ENCODE results near the gene LYSMD1. TPM values are rescaled to one million over a fixed set of nuclear protein-coding genes. Genes with fewer than 3 reads are reported as not detected.

The LYSMD1 gene
- total and polyA plus RNA-seq, 9 donors = 12.6 to 20.3 (median 14.3) TPM

DNA sequence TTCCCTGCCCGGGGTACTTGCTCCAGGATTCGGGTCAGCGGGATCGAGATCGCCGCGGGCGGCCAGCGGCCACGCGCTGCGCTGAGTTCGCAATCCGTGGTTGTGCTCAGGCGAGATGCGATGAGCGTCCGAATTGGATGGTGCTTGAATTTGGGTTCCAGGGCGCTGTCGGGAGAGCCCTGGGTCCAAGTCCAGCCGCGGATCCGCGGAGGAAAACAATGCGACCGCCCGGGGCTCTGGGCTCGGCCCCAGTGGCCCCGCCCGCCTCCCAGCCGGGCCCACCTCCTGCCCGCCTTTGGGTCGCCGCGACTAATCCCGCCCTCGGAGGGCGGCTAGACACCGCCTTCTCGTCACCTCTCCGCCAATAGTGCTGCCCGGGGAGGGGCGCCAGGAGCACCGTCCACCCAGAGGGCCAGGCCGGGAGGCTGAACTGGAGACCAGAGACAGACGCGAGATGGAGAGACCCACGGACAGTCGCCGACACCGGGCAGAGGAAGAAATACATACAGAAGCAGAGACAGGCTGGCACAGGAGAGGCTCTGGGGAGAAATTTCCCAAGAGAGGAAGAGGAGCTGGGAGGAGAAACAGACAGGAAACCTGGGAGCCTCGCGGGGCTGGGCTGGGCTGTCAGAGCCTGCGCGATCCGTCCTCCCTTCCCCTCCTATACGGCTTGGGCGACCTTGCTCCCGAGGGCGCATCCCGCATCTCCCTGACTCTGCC, 19.1 kb downstream of the LYSMD1 start, which contains the start of gene SEMA6C:
SEMA6C (minus strand) TSS at position 220 of the 720 bp plus-strand sequence. CDS start 4,010 bp downstream, outside the sequence.
- TF ChIP-seq POLR2A (IDR thresholded peaks at IDR 0.05) (peak; percentile 72), EP300 (IDR thresholded peaks at IDR 0.05) (no peak)
- TF ChIP-seq, protein P1, sequence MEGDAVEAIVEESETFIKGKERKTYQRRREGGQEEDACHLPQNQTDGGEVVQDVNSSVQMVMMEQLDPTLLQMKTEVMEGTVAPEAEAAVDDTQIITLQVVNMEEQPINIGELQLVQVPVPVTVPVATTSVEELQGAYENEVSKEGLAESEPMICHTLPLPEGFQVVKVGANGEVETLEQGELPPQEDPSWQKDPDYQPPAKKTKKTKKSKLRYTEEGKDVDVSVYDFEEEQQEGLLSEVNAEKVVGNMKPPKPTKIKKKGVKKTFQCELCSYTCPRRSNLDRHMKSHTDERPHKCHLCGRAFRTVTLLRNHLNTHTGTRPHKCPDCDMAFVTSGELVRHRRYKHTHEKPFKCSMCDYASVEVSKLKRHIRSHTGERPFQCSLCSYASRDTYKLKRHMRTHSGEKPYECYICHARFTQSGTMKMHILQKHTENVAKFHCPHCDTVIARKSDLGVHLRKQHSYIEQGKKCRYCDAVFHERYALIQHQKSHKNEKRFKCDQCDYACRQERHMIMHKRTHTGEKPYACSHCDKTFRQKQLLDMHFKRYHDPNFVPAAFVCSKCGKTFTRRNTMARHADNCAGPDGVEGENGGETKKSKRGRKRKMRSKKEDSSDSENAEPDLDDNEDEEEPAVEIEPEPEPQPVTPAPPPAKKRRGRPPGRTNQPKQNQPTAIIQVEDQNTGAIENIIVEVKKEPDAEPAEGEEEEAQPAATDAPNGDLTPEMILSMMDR (IDR thresholded peaks at IDR 0.05) = no peak
- Histone ChIP-seq H3K4me3 (peak within 1 kb of the TSS; percentile 45), H3K27ac (peak within 1 kb of the TSS; percentile 41 to 77), H3K27me3 (no peaks in the 10 kb centered on the region), H3K36me3 (no peaks in the 10 kb centered on the region), H3K4me1 (ENCODE audit: insufficient read depth) (peaks cover 8% of the 10 kb centered on the region), H3K9me3 (no peaks in the 10 kb centered on the region)
- 0 to 1% (median 1%) methylated on average over 48 to 61 of the region's 61 CpGs for WGBS, 3 donors
- DNase-seq = peak; percentile 94 to 96 (median 95)
- intact Hi-C loops (cut with DNase I) = loop anchor here in 2 of 4 donors (5.0 to 10.0 kb wide), 2 partner anchors 72 to 74 kb away; partner anchors contain the start of gene GABPB2 (in 2 of the 2)

DNA sequence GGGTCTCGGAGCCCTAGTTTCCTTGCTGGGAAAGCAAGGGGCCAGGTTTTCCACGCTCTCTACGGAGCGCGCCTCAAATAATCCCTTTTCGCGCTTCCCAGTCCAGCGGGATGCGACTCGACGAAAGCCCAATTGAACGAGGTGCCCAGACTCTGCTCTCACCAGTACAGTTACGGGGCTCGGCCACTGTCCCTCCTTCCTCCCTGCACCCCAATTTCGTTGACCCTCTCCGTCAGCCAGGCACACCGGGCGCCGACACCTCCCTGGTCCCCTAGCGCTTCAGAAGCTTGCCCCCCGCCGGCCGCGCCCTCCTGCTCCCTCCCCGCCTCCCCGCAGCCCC, 19.7 kb downstream of the LYSMD1 start:
- no peaks in the 10 kb centered on the region for H3K9me3 ChIP-seq
- H3K27ac ChIP-seq = peak overlapping the region; percentile 41 to 77
- intact Hi-C loops (cut with DNase I) = loop anchor here in 2 of 4 donors (5.0 to 10.0 kb wide), 2 partner anchors 71 to 74 kb away; partner anchors contain the start of gene GABPB2 (in 2 of the 2)
- TF ChIP-seq EP300 (IDR thresholded peaks at IDR 0.05) = no peak
- TF ChIP-seq, protein P1 (IDR thresholded peaks at IDR 0.05) = no peak
- TF ChIP-seq POLR2A (IDR thresholded peaks at IDR 0.05) = no peak
- no peak for DNase-seq
- 0 to 1% (median 0%) methylated on average over 21 to 26 of the region's 26 CpGs for WGBS, 3 donors
- peak overlapping the region; percentile 45 for H3K4me3 ChIP-seq
- peaks cover 8% of the 10 kb centered on the region for H3K4me1 ChIP-seq (ENCODE audit: insufficient read depth)
- no peaks in the 10 kb centered on the region for H3K36me3 ChIP-seq
- no peaks in the 10 kb centered on the region for H3K27me3 ChIP-seq

DNA sequence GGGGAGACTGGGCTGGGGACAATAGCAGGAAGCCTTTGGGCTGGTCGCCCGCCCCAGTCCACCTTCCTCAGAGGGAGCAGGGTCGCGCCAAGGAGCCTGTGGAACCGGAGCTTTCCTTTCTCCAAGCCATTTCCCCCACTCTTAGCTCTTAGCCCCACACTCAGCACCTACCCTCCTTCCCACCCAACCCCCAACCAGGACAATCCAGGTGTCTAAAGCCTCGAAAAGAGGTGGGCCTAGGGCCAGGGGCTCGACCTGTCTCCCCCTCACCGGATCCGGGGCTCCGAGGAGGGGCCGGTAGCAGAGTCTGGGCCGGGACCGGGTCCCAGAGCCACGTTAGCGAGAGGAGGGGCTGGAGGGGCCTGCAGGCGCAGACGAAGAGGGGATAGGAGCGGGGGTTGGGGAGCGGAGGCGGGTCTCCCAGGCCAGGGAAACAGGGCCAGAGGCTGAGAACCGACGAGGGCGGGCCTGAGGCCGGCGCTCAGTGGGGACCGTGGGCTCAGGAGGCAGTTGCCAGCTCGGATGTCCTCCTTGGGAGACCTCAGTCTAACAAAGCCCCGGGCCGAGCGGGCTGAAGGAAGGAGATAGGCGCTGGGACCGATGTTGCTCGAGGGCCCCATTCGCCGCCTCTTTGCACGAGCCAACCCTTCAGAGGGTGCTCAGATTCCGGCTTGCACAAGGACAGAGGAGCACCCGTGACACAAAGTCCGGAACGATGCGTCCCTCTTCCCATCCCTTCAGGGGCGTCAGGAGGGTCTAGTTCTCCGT, 20.2 kb downstream of the LYSMD1 start:
- Histone ChIP-seq H3K27me3 (no peaks in the 10 kb centered on the region), H3K27ac (peak overlapping the region; percentile 41 to 77), H3K4me1 (ENCODE audit: insufficient read depth) (peaks cover 8% of the 10 kb centered on the region), H3K9me3 (no peaks in the 10 kb centered on the region), H3K4me3 (peak overlapping the region; percentile 45), H3K36me3 (no peaks in the 10 kb centered on the region)
- TF ChIP-seq, protein P1 (IDR thresholded peaks at IDR 0.05) = no peak
- TF ChIP-seq EP300 (IDR thresholded peaks at IDR 0.05) = no peak
- no peak for TF ChIP-seq POLR2A (IDR thresholded peaks at IDR 0.05)
- 7 to 9% (median 9%) methylated on average over 35 to 43 of the region's 43 CpGs for WGBS, 3 donors
- peak in 3 of 5 donors; percentile 55 to 61 (median 59) for DNase-seq
- intact Hi-C loops (cut with DNase I) = loop anchor here in 2 of 4 donors (5.0 to 10.0 kb wide), 2 partner anchors 71 to 73 kb away; partner anchors contain the start of gene GABPB2 (in 2 of the 2)
